HG02970 (cell line): ENCODE data around the gene DYNLT1.
A peak's percentile ranks its signal among the peaks of the same experiment; 100 is the strongest.
"Not testable (repeated sequence)": the region's sequence is repeated elsewhere in the genome, so short reads cannot be mapped to it uniquely, and the experiment has no call there.

Experiments
- ATAC-seq: cut with Tn5 transposase; IDR thresholded peaks from one replicate; pipeline ENCODE4 v1.9.1; 2021; ENCODE audit warnings: mild to moderate bottlenecking, moderate library complexity, moderate number of reproducible peaks; ENCODE audit not compliant: unreplicated experiment, low FRiP score

Gene DYNLT1

DNA sequence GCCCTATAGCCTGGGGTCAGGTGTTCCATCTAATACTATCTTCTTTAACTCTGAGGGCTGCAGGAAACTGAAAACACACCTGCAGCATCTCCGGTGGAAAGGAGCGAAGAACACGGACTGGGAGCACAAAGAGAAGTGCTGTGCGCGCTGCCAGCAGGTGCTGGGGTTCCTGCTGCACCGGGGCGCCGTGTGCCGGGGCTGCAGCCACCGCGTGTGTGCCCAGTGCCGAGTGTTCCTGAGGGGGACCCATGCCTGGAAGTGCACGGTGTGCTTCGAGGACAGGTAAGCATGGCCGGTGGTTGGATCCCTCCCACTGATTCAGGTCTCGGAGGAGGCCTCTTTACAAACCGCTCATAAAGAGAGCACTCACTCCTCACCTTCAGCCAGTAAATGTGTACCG lies 20.8 kb upstream of the DYNLT1 start:
- ATAC-seq = no peak

DNA sequence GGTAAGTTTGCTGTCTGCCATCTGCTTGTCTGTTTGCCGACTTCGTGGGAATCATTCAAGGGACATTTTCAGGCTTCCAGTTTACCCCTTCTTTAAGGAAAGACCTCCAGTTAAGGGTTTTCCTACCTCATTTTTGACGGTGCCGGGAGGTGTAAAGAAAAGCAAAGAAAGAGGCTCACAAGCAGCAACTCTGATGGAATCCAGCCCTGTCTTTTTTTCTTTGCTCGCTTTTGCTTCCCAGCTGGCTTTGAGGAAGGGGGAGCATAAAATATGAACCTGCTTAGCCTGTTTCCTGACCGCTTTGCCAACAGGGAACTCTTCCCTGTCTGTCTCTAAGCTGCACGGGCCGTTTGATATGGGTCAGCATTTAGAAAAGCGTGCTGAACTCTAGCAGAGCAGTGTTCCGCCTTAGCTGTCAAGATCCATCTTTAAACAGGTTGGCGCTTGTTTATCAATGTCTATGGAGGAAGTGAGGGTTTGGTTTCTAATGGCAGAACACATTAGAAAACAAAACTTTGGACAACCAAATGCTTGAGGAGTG lies 19.2 kb upstream of the DYNLT1 start:
- ATAC-seq = no peak

DNA sequence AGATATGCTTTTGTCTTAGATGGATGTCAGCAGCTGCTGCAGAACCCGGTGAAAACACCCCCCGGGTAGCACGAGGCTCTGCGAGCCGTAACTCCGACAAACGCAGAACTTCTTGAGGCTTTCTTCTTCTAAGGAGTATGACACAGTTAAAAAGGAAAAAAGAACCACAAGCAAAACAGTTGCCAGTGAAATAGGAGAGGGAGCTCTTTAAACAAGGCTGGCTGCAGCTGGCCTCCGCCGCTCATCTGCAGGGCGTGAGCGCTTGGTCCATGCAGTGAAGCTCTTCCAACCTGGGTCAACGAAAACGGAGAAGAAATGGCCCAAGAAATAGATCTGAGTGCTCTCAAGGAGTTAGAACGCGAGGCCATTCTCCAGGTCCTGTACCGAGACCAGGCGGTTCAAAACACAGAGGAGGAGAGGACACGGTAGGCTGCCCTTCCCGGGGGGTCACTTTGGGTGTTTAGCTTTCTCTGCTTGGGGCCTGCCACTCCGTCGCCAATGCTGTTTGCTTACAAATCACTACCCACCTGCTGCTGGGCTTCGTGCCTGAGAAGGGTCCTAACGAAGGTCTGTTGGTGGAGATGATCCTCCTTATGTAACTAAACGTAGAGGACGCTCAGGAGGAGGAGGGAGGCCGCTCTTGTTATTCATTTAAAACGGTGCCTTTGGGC lies 18.5 kb upstream of the DYNLT1 start:
- no peak for ATAC-seq

- no peak for ATAC-seq
These were observed 18.0 kb upstream of the DYNLT1 start for GRCh38 chr6:158662607-158662953.

- no peak for ATAC-seq
These were observed 16.7 kb upstream of the DYNLT1 start for GRCh38 chr6:158661156-158661685.

DNA sequence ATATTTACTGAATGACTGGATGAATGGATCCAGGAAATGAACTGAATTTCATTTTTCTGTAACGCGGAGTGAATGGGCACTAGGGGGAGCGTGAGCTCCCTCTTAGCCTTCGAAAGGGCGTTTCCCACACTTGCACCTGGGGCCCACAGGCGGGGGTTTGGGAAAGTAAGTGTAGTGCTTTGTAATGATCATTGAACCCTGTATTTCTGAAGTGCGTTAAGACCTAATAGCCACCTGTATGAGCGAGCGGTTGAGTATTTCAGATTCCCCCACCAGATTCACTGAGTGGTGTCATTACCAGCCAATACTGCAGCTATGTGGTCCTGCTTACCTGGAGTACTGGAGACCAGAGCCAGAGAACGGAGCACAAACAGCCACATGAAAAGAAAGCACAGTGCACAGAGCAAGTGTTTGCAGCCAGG lies 15.8 kb upstream of the DYNLT1 start:
- no peak for ATAC-seq

DNA sequence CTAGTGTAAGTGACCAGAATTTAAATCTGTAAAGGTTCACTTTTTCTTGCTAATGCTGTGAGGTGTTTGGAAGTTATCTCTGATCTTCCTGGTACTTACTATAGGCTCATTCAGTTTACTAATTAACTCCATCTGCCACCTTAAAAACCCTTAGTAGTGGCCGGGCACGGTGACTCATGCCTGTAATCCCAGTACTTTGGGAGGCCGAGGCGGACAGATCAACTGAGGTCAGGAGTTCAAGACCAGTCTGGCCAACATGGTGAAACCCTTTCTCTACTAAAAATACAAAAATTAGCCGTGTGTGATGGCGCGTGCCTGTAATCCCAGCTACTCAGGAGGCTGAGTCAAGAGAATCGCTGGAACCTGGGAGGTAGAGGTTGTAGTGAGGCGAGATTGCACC lies 12.4 kb upstream of the DYNLT1 start:
- ATAC-seq = not testable (repeated sequence)

DNA sequence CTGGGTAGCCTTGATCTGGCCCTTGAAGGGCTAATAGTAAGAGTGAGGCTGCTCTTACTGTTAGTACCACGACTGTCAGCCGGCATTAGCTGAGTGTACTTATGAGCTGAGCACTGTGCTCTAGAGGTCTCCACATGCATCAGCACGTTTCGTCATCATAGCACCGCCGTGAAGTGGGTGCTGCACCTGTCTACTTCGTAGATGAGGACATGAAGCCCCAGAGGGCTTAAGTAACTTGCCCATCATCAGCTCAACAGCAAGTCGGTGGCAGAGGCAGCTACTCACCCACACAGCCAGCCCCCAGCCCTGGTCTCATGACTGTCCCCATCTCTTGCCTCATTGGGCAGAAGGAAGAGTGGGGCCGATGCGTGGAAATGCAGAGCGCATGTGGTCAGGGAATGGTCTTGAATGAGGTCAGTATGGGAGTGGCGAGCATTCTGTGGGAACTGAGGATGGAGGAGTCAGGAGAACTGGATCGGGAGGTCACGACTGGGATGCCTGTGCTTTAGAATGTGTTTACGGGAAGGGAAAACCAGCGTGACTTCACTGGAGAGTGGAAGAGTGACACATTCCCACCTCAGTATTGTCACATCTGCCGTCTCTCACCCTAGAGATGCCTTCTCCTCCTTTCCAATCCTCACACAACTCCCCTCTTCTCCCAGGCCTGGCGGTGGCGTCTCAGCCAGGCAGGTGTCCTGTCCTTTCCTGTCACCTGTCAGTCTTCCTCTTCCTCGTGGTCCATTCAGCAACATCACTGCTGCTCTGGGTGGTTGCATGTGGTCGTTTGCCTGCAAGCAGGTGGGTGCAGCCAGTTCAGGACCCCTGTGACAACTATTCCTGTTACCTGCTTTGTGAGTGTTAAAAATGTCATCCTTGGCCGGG lies 11.3 kb upstream of the DYNLT1 start:
- no peak for ATAC-seq

DNA sequence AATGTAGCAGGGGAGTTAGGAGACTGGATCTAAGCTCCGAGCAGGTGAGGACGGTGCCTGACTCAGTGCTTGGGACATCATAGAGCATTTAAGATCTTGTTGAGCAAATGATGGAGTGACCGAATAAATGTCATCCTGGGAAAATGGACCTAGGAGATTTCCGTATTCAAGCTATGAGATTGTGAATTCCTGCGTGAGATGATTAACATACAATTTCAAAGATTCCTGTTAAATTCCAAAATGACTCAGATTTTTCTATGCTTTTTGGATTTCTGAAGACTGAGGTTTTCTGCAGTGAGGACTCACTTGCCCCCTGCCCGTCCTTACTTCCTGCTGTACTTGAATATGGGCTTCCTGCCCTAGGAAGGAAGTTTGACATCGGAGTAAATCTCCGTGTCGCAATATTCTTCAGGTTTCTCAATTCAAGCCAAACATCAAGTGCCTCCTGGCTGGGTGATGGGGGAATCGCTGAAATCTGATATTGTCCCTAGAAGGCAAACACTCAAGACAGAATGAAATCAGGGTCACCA lies 10.5 kb upstream of the DYNLT1 start:
- ATAC-seq = no peak

- ATAC-seq = no peak
These were observed 10.0 kb upstream of the DYNLT1 start for GRCh38 chr6:158654498-158654897.

- no peak for ATAC-seq
These were observed 9.2 kb upstream of the DYNLT1 start for GRCh38 chr6:158653577-158654354.

- ATAC-seq = not testable (repeated sequence)
These were observed 7.6 kb upstream of the DYNLT1 start for GRCh38 chr6:158651981-158652737.

DNA sequence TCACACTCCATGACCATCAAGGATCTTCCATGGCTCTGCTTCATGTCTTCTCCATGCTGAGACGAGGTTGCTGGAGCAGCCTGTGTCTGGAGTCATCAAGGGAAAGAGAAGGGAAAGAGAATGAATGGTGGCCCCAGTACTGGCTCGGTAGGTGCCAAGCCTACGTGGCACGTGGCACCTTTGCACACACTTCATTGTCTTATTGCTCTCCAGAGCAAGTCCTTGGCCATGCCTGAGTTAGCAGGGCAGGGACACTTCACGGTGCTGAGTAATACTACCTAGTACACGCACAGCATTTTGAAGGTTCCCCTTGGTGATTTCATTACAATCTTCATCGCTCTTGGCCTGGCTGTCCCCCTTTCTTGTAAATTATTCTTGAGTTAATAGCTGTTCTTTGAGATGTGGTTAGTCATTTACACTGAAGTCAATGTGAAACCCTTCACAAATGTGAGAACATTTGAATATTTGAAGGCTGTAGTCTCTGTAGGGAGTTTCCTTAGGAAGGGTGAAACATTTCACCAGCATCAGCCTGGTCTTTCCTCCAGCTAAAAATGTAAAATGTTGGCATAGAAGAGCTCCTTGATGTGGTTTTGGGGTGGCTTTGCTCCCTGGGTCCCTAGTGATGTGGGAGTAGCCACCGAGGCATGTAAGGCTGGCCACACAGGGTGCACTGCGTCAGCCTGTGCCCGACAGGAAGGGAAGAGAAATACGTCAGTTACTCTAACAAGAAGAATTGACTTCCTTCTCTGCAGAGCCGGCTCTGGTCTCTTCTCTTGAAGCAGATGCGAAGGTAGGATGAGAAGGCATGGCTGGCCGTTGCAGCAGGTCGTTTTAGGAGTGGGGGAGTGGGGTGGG lies 5.0 kb upstream of the DYNLT1 start, which contains the start of gene SYTL3:
Gene SYTL3, plus strand, starts transcription at position 766 of the 855 bp plus-strand sequence. CDS start 13,215 bp downstream, outside the sequence.
- peak; percentile 34 for ATAC-seq

- no peak for ATAC-seq
These were observed 4.2 kb upstream of the DYNLT1 start for GRCh38 chr6:158648682-158649131.

GRCh38 chr6:158647501-158647900 lies 3.0 kb upstream of the DYNLT1 start:
- no peak for ATAC-seq

- no peak for ATAC-seq
These were observed 1.7 kb upstream of the DYNLT1 start for GRCh38 chr6:158646023-158646910.
